ENCODE data around the gene FARP2.
A peak's percentile ranks its signal among the peaks of the same experiment; 100 is the strongest.

The FARP2 gene

GRCh38 chr2:241534701-241535375 lies 178.8 kb downstream of the FARP2 start:
- TF ChIP-seq CTCF (IDR thresholded peaks at IDR 0.05; ENCODE audit: low read depth, low read length): no peak
- H3K4me3 ChIP-seq (ENCODE audit: low read depth, low read length): no peak overlapping the region

GRCh38 chr2:241535871-241536655 lies 180.0 kb downstream of the FARP2 start:
- no peak overlapping the region for H3K4me3 ChIP-seq (ENCODE audit: low read depth, low read length)
- no peak for TF ChIP-seq CTCF (IDR thresholded peaks at IDR 0.05; ENCODE audit: low read depth, low read length)

- TF ChIP-seq CTCF (IDR thresholded peaks at IDR 0.05; ENCODE audit: low read depth, low read length): no peak
- no peak overlapping the region for H3K4me3 ChIP-seq (ENCODE audit: low read depth, low read length)
Observed at GRCh38 chr2:241538838-241539615, 182.9 kb downstream of the FARP2 start.

GRCh38 chr2:241539616-241540374 lies 183.7 kb downstream of the FARP2 start:
- no peak for TF ChIP-seq CTCF (IDR thresholded peaks at IDR 0.05; ENCODE audit: low read depth, low read length)
- no peak overlapping the region for H3K4me3 ChIP-seq (ENCODE audit: low read depth, low read length)

- H3K4me3 ChIP-seq (ENCODE audit: low read depth, low read length): no peak overlapping the region
- TF ChIP-seq CTCF (IDR thresholded peaks at IDR 0.05; ENCODE audit: low read depth, low read length): no peak
Observed at GRCh38 chr2:241540401-241540770, 184.3 kb downstream of the FARP2 start.

- H3K4me3 ChIP-seq (ENCODE audit: low read depth, low read length): peak overlapping the region; percentile 10; the same call in 1 of the 2 replicates
- TF ChIP-seq CTCF (IDR thresholded peaks at IDR 0.05; ENCODE audit: low read depth, low read length): no peak
Observed at GRCh38 chr2:241540771-241541561, 184.9 kb downstream of the FARP2 start.

All from WI38 (cell line).